ENCODE results near the gene SLC38A2.

DNA sequence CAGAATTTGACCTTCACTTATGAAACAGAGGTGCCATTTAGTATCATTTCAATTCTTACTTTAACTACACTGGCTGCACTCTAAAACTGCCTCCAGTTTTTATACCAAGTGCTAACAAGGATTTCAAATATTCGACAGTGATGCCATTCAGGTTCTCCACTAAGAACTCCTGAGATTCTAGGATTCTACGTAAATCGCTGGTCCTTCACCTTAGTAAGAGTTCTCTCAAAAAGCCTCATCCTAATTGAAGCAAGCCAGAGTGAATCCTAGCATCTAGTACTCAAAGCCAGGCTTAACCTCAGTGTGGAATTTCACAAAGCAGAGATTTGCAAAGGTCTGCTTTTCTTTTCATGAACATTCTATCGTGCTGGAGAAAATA, 3.5 kb downstream of the SLC38A2 start:
- TF ChIP-seq, protein P1, sequence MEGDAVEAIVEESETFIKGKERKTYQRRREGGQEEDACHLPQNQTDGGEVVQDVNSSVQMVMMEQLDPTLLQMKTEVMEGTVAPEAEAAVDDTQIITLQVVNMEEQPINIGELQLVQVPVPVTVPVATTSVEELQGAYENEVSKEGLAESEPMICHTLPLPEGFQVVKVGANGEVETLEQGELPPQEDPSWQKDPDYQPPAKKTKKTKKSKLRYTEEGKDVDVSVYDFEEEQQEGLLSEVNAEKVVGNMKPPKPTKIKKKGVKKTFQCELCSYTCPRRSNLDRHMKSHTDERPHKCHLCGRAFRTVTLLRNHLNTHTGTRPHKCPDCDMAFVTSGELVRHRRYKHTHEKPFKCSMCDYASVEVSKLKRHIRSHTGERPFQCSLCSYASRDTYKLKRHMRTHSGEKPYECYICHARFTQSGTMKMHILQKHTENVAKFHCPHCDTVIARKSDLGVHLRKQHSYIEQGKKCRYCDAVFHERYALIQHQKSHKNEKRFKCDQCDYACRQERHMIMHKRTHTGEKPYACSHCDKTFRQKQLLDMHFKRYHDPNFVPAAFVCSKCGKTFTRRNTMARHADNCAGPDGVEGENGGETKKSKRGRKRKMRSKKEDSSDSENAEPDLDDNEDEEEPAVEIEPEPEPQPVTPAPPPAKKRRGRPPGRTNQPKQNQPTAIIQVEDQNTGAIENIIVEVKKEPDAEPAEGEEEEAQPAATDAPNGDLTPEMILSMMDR (conservative IDR thresholded peaks at IDR 0.05; ENCODE audit: low read depth, low read length): no peak
- 0 out of 2 replicates have a peak, but pooled peaks have one; percentile 4 for TF ChIP-seq CHD1 (IDR thresholded peaks at IDR 0.05; ENCODE audit: low read depth, low read length)

All from IMR-90 (cell line).